Left renal cortex interstitium (tissue), 4 donors: ENCODE results near the gene SLC35B4. TPM values are rescaled to one million over a fixed set of nuclear protein-coding genes. Genes with fewer than 3 reads are reported as not detected.

Experiments used
- polyA plus RNA-seq, 4 donors: library from polyadenylated mRNA; unstranded; fragments of 120-200 nt; gene quantifications; one replicate each; pipeline ENCODE4 v1.2.1, GENCODE V29; 2013; ENCODE audit not compliant: insufficient read length in 4 of 4

The SLC35B4 gene
- polyA plus RNA-seq, 4 donors: 20.8 to 32.8 (median 25.3) TPM

Other genes with a start within 250 kb of the SLC35B4 start
- gene LRGUK, start 189.6 kb downstream of the SLC35B4 start, polyA plus RNA-seq: 1 to 10 TPM; 1.0 to 3.7 (median 1.8) TPM
- 100 to 1,000 TPM in 3 of 4 donors, 10 to 100 TPM in 1; 95.5 to 117 (median 107) TPM for gene AKR1B1, start 142.2 kb upstream of the SLC35B4 start, polyA plus RNA-seq
- under 1 TPM in 2 of 4 donors, not detected in 2; 0.17 to 0.21 TPM for gene AKR1B10, start 210.6 kb upstream of the SLC35B4 start, polyA plus RNA-seq
- under 1 TPM in 1 of 4 donors, not detected in 3; 0.09 TPM for gene AKR1B15, start 232.2 kb upstream of the SLC35B4 start, polyA plus RNA-seq